Skeletal muscle cell (primary cell): ENCODE results near the gene PMFBP1.
A peak's percentile ranks its signal among the peaks of the same experiment; 100 is the strongest.

Experiments used
- DNase-seq: peaks from one replicate; pipeline ENCODE4 v3.0.0-alpha.2; 2010; ENCODE audit warnings: low read depth
- H3K4me3 ChIP-seq: 2 replicates; pipeline ENCODE4 v1.5.1; 2011; ENCODE audit warnings: low read depth, mild to moderate bottlenecking, control low read depth, low read length, moderate library complexity

Gene PMFBP1

DNA sequence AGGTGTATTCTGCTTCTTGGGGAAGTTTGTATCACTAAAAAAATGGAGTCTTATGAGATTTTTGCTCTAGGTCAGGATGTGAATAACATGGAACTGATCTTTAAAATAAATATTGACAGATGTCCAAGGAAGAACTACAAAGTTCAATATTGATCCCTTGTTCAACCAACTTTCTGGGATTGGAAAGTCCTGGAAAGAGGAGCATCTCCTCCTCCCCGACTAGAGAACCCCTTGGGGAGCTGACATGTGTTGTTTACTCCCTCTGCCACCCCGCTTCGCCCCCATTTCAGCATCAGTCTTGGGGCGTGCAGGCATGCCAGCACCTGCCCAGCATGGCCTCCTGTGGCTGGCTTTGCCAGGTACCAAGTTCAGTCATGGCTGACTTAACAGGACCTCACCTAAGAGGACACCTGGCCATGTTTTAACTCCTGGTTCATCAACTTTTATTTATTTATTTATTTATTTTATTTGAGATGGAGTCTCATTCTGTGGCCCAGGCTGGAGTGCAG, 33.8 kb downstream of the PMFBP1 start:
- no peak for DNase-seq
- H3K4me3 ChIP-seq, result no peak overlapping the region

DNA sequence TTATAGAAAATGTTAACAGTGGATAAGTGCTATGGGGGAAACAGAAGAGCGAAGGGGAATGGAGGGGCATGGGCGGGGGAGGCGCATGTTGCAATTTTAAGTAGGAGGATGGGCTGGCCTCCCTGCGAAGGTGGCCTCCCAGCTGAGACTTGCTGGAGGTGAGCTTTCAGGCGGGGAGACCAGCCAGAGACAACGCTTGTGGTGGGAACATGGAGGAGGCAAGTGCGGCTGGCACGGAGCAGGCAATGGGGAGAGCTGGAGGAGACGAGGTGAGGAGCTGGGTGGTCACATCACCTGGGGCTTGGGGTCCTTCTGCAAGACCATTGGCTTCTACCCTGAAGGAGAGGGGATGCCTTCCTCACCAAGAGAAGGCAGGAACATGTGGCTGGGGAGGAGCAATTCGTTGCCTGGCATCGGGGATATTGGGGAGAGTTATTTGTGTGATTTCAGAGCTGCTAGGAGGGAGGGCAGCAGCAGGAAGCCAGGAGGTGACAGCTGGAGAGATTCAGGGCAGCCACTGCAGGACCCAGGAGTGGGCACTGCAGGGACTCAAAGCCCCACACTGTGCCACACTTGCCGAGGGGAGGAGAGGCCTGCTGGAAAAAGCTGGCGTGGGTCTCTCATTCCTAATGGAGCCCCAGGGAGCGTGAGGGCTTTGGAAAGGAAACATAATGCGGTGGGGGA, 34.4 kb downstream of the PMFBP1 start:
- no peak overlapping the region for H3K4me3 ChIP-seq
- DNase-seq, result no peak

DNA sequence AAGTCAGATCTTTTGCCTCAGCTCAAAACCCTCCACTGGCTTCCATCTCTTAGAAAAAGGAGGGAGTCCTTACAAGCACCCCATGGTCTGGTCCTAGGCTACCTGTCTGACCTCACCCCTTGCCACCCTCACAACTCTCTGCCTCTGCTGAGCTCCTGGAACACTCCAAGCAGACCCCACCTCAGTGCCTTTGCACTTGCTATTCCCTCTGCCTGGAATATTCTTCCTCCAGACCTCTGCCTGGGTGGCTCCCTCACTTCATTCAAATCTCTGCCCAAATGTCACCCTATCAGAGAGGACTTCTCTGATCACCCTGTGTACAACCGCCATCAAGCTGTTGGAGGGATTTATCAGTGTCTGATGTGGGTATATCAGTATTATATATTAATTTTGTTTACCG, 37.4 kb downstream of the PMFBP1 start:
- no peak overlapping the region for H3K4me3 ChIP-seq
- no peak for DNase-seq

DNA sequence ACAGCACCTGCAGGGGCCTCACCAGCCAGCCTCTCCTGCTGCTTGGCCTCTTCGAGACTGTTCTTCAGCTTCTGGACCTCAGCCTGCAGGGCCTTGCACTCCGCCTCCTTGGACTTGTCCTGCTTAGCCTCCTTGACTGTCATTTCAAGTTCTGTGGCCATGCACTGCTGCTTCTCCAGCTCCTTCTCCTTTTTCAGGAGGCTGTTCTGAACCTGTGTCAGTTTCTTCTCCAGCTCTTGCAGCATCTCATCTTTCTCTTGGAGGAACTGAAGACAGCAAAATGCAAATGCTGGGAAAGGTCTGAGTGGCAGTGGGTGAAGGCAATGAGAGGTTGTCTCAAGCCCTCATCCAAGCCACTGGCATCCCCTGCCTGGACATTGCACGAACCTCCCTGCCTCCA, 39.2 kb downstream of the PMFBP1 start:
- no peak overlapping the region for H3K4me3 ChIP-seq
- DNase-seq, result no peak

DNA sequence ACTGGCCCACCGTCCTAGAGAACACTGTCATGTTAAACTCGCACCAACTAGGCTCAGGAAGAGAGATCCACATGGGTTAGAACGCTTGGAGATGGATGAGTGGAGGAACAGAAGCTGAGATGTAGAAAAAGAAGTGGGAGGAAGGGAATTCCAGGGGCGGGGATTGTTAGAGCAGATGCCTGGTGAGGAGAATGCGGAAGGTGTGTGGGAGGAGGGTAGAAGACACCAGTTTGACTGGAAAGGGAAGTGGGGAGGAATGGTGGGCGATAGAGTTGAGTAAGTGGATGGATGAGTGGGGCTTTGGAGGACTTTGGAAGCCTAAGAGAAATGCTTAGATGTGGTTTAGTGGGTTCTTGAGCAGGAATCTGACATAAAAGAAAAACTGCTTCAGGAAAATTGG, 40.9 kb downstream of the PMFBP1 start:
- no peak for DNase-seq
- no peak overlapping the region for H3K4me3 ChIP-seq

- no peak overlapping the region for H3K4me3 ChIP-seq
- DNase-seq, result no peak
These were observed 41.8 kb downstream of the PMFBP1 start for GRCh38 chr16:72129976-72130656.

- no peak overlapping the region for H3K4me3 ChIP-seq
- no peak for DNase-seq
These were observed 43.3 kb downstream of the PMFBP1 start for GRCh38 chr16:72128701-72129100.

DNA sequence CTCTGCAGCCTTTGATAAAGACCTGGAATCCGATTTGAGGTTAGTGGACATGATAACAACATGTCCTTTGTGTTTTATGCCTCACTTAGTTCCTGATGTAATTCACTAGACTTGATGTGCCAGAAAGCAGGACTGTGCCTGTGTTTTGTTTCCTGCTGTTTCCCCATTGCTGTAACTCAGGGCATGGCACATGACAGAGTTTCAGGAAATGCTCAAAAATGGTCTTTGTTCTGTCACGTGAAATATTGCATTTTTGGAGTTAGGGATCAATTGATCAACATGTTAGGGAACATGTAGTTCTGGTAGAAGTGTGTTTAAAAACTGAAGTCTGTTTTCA, 45.6 kb downstream of the PMFBP1 start:
- no peak overlapping the region for H3K4me3 ChIP-seq
- DNase-seq, result no peak

GRCh38 chr16:72125635-72126428, 46.1 kb downstream of the PMFBP1 start:
- no peak overlapping the region for H3K4me3 ChIP-seq
- no peak for DNase-seq

GRCh38 chr16:72124761-72125634, 47.0 kb downstream of the PMFBP1 start:
- DNase-seq, result peak; percentile 18
- H3K4me3 ChIP-seq, result no peak overlapping the region

DNA sequence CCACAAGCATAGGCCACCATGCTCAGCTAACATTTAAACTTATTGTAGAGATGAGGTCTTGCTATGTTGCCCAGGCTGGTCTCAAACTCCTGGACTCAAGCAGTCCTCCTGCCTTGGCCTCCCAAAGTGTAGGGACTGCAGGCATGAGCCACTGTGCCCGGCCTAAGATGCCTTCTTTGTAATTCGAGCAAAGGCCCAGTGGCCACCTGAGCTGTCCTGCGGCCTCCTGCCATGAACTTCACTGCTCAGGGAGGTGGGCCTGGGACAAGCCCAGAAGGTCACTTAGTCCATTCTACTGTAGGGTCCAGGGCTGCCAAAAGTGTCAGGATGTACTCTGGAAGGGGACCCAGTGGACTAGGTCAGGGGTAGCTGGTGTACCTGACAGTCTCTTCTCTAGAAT, 47.8 kb downstream of the PMFBP1 start:
- DNase-seq, result no peak
- no peak overlapping the region for H3K4me3 ChIP-seq

GRCh38 chr16:72123426-72123825, 48.5 kb downstream of the PMFBP1 start:
- DNase-seq, result no peak

DNA sequence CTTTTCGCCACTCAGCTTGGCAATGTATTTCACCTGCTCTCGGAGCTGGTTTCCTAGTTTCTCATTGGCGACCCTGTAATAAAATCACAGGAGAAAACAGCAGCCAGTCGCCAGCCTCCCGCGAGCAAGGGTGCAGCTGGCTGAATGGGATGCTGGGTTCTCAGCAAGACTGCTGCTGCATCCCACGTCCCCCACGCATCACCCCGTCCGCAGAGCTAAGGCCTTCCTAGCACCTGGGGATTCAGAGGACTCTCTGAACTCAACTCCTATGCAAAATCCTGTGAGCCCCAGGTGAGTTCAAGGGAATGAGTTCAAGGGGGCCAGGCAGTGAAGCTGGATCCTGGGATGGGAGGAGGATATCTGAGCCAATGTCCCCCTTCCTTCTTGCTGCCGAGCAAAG, 49.0 kb downstream of the PMFBP1 start:
- no peak overlapping the region for H3K4me3 ChIP-seq

More at GRCh38 chr16:72123426-72123825, 48.5 kb downstream of the PMFBP1 start:
- no peak overlapping the region for H3K4me3 ChIP-seq

DNA sequence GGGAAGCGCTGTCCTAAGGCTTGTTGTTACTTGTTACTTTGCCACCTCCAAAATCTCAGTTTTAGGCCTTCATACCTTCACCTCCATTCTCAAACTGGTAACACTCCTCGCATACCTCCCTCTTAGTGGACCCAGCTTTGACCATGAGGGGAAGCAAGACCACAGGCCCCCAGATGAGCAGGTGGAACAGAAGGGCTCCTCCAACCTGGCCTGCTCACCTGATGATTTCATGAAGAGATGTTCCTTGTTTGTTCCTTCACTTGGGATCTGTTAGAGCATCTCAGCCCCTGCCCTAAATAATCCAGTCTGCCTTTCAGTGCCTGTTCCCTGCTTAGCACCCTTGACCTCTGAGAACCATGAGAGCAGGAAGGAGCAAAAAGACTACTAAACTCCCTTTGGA, 49.6 kb downstream of the PMFBP1 start:
- no peak for DNase-seq
- no peak overlapping the region for H3K4me3 ChIP-seq

More for the DNA sequence above, 49.0 kb downstream of the PMFBP1 start:
- no peak for DNase-seq

DNA sequence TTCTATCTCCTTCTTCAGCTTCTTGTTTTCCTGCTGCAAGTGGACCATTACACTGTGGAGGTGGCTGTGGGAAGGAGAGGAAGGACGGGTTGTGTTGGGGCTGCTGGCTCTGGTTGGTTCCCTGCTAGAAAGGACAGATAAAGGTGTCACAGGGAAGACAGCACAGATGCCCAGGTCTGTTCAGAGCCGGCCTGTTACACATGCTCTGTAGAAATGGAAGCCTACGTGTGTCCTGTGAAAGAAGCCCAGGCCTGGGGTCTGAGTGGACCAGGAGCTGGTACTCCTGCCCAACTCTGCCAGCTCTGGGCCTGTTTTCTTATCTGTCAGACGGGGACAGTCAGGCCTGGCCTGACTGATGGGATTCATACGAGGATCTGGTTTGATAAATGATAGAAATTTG, 51.9 kb downstream of the PMFBP1 start:
- no peak overlapping the region for H3K4me3 ChIP-seq
- no peak for DNase-seq

GRCh38 chr16:72113616-72113945, 58.4 kb downstream of the PMFBP1 start:
- DNase-seq, result no peak
- H3K4me3 ChIP-seq, result no peak overlapping the region

GRCh38 chr16:72112906-72113615, 58.9 kb downstream of the PMFBP1 start:
- H3K4me3 ChIP-seq, result no peak overlapping the region
- no peak for DNase-seq

DNA sequence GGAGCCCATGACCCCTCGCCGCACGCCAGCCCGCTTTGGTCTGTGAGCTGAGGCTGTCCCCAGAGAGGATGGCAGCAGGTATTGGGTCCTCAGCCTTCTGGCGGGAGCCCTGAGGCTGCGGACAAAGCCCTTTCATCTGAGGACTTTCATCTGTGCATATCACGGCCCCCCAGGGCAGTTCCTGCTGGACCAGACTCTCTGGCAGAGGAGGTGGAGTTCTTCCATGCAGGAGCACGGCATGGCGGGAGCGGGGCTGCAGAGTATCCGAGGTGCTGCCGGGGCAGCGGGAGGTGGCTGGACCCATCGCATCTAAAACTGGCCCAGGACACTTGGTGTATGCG, 59.5 kb downstream of the PMFBP1 start:
- no peak overlapping the region for H3K4me3 ChIP-seq
- DNase-seq, result no peak
